Activated CD4-positive, alpha-beta memory T cell treated with anti-CD3 and anti-CD28 coated beads, Interleukin-2, amount 10 ng/mL, durations not matched to agents 7 days and 5 days (primary cell): ENCODE data around the gene PTGES3L. TPM values are rescaled to one million over a fixed set of nuclear protein-coding genes. Genes with fewer than 3 reads are reported as not detected.
"Not testable (repeated sequence)": the region's sequence is repeated elsewhere in the genome, so short reads cannot be mapped to it uniquely, and the experiment has no call there.

ENCODE experiments used
- CTCF ChIA-PET: fragments of 350-600 bp; sonication (Branson Sonifier 250); formaldehyde crosslinking; loops from one replicate; lab custom pipeline; 2021; ENCODE audit warnings: antibody characterized with exemption, inconsistent platforms; lab: Charles Lee
- POLR2A ChIA-PET: fragments of 350-600 bp; sonication (Branson Sonifier 250); formaldehyde crosslinking; loops from one replicate; lab custom pipeline; 2021; ENCODE audit warnings: antibody characterized with exemption; lab: Charles Lee
- DNase-seq: peaks from one replicate; pipeline ENCODE4 v3.0.0-alpha.2; 2020
- H3K27ac Mint-ChIP-seq: one replicate; pipeline ENCODE4 v1.8.0; 2021; ENCODE audit warnings: mild to moderate bottlenecking, mixed read lengths
- H3K27me3 Mint-ChIP-seq: one replicate; pipeline ENCODE4 v1.8.0; 2021; ENCODE audit warnings: mixed read lengths
- H3K36me3 Mint-ChIP-seq: one replicate; pipeline ENCODE4 v1.8.0; 2021; ENCODE audit warnings: low read depth, mixed read lengths
- H3K4me1 Mint-ChIP-seq: one replicate; pipeline ENCODE4 v1.8.0; 2021; ENCODE audit warnings: mixed read lengths
- H3K4me3 Mint-ChIP-seq: one replicate; pipeline ENCODE4 v1.8.0; 2021; ENCODE audit warnings: mild to moderate bottlenecking, mixed read lengths
- H3K9me3 Mint-ChIP-seq: one replicate; pipeline ENCODE4 v1.8.0; 2021; ENCODE audit warnings: mixed read lengths
- total RNA-seq, 2 experiments: library from RNA; stranded (reverse); gene quantifications; one replicate each; pipeline ENCODE4 v1.2.3, GENCODE V29; 2021

PTGES3L gene
- total RNA-seq, 2 experiments from 2014 or later, result 0.40 to 0.65 TPM

- Mint-ChIP-seq H3K36me3 (no peaks in the 10 kb centered on the region), H3K4me3 (no peak overlapping the region), H3K4me1 (peaks cover 2% of the 10 kb centered on the region), H3K9me3 (no peaks in the 10 kb centered on the region), H3K27ac (no peak overlapping the region), H3K27me3 (peaks cover 28% of the 10 kb centered on the region)
- ChIA-PET CTCF (no interaction called here), POLR2A (no interaction called here)
- DNase-seq, result no peak
Observed at GRCh38 chr17:42922294-42922693, 57.6 kb downstream of the PTGES3L start.

- CTCF ChIA-PET, result no interaction called here
- no peak overlapping the region for H3K4me3 Mint-ChIP-seq
- DNase-seq, result no peak
- no peaks in the 10 kb centered on the region for H3K9me3 Mint-ChIP-seq
- no peaks in the 10 kb centered on the region for H3K36me3 Mint-ChIP-seq
- POLR2A ChIA-PET, result no interaction called here
- H3K27me3 Mint-ChIP-seq, result peaks cover 28% of the 10 kb centered on the region
- no peak overlapping the region for H3K27ac Mint-ChIP-seq
- H3K4me1 Mint-ChIP-seq, result peaks cover 2% of the 10 kb centered on the region
Observed at GRCh38 chr17:42920922-42921321, 59.0 kb downstream of the PTGES3L start.

DNA sequence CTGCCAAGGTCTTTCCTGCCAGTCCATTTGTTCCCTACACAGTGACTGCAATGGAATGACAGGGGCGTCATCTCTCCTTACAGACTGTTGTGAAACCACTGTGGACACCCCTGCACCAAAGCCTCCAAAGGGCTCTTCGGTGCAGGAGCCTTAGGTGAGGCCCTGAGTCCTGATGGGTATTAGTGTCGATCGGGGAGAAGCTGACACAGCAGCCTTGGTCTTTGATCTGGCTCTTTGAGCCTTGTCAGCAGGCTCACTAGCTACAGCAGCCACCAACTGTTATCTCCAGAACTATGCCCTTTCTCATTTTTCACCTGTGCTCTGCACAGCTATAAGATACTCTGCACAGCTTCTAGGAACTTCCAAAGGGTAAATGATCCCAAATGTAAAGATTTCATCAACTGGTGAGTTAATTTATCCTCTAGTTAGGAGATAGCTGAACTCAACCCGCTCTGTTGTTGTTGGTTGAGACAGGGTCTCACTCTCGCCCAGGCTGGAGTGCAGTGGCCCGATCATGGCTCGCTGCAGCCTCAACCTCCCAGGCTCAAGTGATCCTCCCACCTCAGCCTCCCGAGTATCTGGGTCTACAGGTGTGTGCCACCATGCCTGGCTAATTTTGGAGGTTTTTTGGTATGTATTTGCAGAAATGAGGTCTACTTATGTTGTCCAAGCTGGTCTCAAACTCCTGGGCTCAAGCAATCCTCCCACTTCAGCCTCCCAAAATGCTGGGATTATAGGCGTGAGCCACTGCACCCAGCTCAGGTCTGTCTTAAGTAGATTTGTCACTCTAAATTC lies 59.6 kb downstream of the PTGES3L start:
- Mint-ChIP-seq H3K27ac (no peak overlapping the region), H3K9me3 (no peaks in the 10 kb centered on the region), H3K36me3 (no peaks in the 10 kb centered on the region), H3K4me1 (peaks cover 2% of the 10 kb centered on the region), H3K27me3 (peaks cover 28% of the 10 kb centered on the region), H3K4me3 (no peak overlapping the region)
- DNase-seq, result no peak
- CTCF ChIA-PET, result no interaction called here
- POLR2A ChIA-PET, result no interaction called here

DNA sequence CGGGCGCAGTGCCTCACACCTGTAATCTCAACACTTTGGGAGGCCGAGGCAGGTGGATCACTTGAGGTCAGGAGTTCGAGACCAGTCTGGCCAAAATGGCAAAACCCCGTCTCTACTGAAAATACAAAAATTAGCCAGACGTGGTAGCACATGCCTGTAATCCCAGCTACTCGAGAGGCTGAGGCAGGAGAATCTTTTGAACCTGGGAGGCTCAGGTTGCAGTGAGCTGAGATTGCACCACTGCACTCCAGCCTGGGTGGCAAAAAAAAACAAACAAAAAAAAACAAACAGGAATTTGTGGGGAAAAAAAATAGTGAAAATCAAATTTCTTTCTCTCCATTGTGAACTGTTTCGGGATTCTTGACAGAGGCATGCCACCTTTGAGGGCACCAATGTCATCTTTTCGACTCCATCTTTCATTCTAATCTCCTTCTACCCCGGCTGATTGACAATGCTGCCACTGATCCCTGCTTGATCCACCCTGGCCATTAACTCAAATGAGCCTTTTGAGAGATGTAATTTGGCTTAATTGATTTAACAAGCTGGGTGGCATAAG lies 60.3 kb downstream of the PTGES3L start:
- H3K4me1 Mint-ChIP-seq, H3K4me3 Mint-ChIP-seq, H3K9me3 Mint-ChIP-seq, H3K27ac Mint-ChIP-seq, POLR2A ChIA-PET, H3K36me3 Mint-ChIP-seq, DNase-seq: not testable (repeated sequence)
- CTCF ChIA-PET, result interaction anchor here (0.9 kb wide), 1 partner anchor 198 kb away, joined by 3 read pairs; no protein-coding TSS in a partner anchor
- H3K27me3 Mint-ChIP-seq, result peaks cover 28% of the 10 kb centered on the region

GRCh38 chr17:42918902-42919521 lies 60.9 kb downstream of the PTGES3L start:
- H3K27me3 Mint-ChIP-seq, result peaks cover 28% of the 10 kb centered on the region
- DNase-seq, result no peak
- H3K27ac Mint-ChIP-seq, result no peak overlapping the region
- peaks cover 2% of the 10 kb centered on the region for H3K4me1 Mint-ChIP-seq
- no peaks in the 10 kb centered on the region for H3K9me3 Mint-ChIP-seq
- H3K36me3 Mint-ChIP-seq, result no peaks in the 10 kb centered on the region
- POLR2A ChIA-PET, result no interaction called here
- no peak overlapping the region for H3K4me3 Mint-ChIP-seq
- CTCF ChIA-PET, result interaction anchor here (0.7 to 0.9 kb wide), 2 partner anchors 197 to 1425 kb away, joined by 3 to 5 read pairs; no protein-coding TSS in a partner anchor

Other genes starting within 250 kb of the PTGES3L start
- gene EZH1, start 235.0 kb downstream of the PTGES3L start, total RNA-seq, result 10 to 100 TPM; 51.9 to 55.3 TPM
- gene RAMP2, start 218.9 kb downstream of the PTGES3L start, total RNA-seq, result not detected
- gene VPS25, start 206.6 kb downstream of the PTGES3L start, total RNA-seq, result 10 to 100 TPM; 52.8 to 53.0 TPM
- under 1 TPM; 0.18 to 0.20 TPM for gene WNK4, start 199.5 kb downstream of the PTGES3L start, total RNA-seq
- gene COA3, start 181.4 kb downstream of the PTGES3L start, total RNA-seq, result 10 to 100 TPM; 35.1 to 37.0 TPM
- not detected for gene CNTD1, start 181.2 kb downstream of the PTGES3L start, total RNA-seq
- gene BECN1, start 155.8 kb downstream of the PTGES3L start, total RNA-seq, result 10 to 100 TPM; 95.6 to 96.8 TPM
- 100 to 1,000 TPM; 101 to 104 TPM for gene PSME3, start 146.7 kb downstream of the PTGES3L start, total RNA-seq
- gene AOC2, start 135.5 kb downstream of the PTGES3L start, total RNA-seq, result 1 to 10 TPM; 1.0 to 1.1 TPM
- gene AOC3, start 128.9 kb downstream of the PTGES3L start, total RNA-seq, result under 1 TPM; 0.50 to 0.53 TPM
- not detected for gene G6PC1, start 79.3 kb downstream of the PTGES3L start, total RNA-seq
- 10 to 100 TPM; 27.9 to 28.5 TPM for gene AARSD1, start 15.6 kb downstream of the PTGES3L start, total RNA-seq
- gene RUNDC1, start 485 bp upstream of the PTGES3L start, total RNA-seq, result 10 to 100 TPM; 17.1 to 17.3 TPM
- gene RPL27, start 18.3 kb upstream of the PTGES3L start, total RNA-seq, result 100 to 1,000 TPM; 880 to 892 TPM
- 100 to 1,000 TPM; 149 to 154 TPM for gene IFI35, start 26.7 kb upstream of the PTGES3L start, total RNA-seq
- 10 to 100 TPM; 15.0 to 16.6 TPM for gene VAT1, start 42.3 kb upstream of the PTGES3L start, total RNA-seq
- gene RND2, start 45.2 kb upstream of the PTGES3L start, total RNA-seq, result not detected
- 10 to 100 TPM; 62.5 to 66.5 TPM for gene BRCA1, start 145.3 kb upstream of the PTGES3L start, total RNA-seq
- gene NBR1, start 191.1 kb upstream of the PTGES3L start, total RNA-seq, result 10 to 100 TPM; 68.1 to 69.8 TPM
- 10 to 100 TPM; 12.9 to 13.8 TPM for gene TMEM106A, start 231.8 kb upstream of the PTGES3L start, total RNA-seq
- gene CCDC200, start 248.5 kb upstream of the PTGES3L start, total RNA-seq, result under 1 TPM in 1 of 2 experiments, not detected in 1; 0.53 TPM